Activated effector memory CD4-positive, alpha-beta T cell treated with Interleukin-2 at 50 U/mL for 16 hours (primary cell): ENCODE results near the gene COPB2.
"Not testable (repeated sequence)": the region's sequence is repeated elsewhere in the genome, so short reads cannot be mapped to it uniquely, and the experiment has no call there.

ENCODE experiments used
- DNase-seq: peaks from one replicate; pipeline ENCODE4 v3.0.0-alpha.2; 2020

COPB2 gene

DNA sequence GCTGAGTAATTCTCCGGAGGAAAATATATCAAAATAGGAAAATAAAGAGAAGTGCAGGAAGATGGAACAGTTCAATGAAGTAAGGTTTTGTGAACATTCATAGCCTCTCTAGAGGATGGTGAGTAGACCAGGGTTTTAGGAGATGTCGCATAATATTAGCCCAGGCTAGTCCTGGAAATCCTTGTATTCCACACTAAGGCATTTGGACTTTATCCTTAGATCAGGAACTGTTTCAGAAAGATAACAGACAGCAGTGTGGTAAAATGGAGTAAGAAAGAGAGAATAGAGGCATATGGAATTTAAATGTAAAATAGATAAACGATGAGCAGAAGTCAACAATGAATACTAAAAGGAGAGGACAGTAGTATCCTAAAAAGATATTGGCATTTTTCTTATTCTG is 12.1 kb downstream of the COPB2 start:
- no peak for DNase-seq

DNA sequence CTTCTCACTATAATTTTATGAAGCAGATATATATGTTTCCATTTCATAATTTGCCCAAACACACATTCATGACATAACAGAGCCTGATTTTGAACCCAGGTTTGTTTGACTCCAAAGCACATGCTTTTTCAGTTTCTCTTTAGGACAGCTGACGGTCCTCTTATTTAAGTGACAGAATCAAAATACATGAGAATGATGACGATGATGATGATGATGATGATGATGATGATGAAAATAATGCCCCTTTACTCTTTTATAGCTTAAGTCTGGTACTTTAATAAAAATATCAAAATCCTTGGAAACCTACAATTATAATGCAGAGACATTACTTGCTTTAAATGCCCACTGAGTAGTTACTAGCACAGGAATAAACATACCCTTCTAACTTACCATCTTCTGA is 15.3 kb downstream of the COPB2 start:
- no peak for DNase-seq

DNA sequence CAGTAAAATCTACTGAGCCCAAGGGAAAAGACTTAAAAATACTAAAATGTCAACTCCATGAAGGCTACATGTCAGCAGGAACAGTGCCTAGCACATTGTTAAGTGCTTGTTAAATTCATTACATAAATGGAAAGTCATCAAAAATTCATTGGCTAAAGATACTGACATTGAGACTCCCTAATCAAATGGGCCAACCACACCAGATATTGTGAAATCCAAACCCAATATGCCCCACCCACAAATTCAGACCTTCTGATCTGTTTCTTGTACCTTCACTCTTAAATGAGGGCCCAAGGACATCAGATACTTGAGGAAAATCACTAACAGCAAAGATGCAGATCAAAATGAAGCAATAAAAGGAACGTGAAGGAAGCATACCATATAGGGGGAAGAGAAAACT is 24.9 kb downstream of the COPB2 start:
- no peak for DNase-seq

GRCh38 chr3:139361276-139361675 is 28.2 kb downstream of the COPB2 start:
- no peak for DNase-seq

DNA sequence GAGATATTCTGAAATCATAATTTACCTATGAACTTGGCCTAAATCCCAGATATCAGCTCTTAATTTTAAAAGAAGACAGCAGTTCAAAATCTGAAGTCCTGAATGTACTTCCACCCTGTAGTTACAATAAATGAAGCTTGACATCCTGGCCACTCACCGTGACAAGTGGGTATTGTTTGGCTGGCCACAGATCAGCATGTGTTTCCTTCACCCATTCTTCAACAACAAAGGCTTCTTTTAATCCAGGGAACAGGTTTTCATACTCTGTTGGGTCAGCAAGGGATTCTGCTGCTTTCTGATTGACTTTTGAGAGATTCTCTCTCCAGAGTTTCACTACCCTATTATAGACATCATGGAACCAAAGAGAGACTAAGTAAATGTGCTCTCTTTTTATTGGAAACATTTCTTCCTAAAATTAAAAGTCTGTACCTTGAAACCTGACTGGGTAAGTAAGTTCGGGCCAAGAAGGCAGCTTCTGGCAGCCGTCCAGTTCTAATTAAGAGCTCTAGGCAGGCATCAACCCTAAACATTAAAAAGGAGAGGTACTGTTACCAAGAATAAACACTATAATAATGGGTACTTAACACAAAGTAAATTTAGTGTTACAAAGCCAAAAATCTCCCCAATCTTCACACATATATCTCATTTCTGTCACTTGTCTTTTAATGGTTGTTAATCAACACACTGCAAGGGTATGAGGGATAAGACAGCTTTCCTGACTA is 30.4 kb downstream of the COPB2 start:
- DNase-seq: no peak

DNA sequence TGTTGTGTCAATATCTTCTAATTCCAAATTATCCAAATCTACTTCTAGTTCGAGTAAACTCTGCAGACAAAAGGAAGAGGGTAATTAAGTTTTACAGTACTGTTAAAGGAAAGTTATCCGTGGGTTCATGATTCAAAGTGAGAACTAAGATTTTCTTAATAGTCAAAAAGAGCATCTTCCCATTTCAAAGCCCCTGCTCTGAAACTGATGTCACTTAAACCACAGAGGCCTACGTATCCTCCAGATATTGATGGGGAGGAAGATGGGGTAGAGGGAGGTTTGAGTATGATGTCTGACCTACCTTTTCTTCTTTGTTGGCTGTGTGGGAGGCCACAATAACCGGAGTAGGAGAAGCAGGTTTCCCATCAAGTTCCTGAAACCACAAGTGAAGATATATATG is 31.5 kb downstream of the COPB2 start:
- no peak for DNase-seq

DNA sequence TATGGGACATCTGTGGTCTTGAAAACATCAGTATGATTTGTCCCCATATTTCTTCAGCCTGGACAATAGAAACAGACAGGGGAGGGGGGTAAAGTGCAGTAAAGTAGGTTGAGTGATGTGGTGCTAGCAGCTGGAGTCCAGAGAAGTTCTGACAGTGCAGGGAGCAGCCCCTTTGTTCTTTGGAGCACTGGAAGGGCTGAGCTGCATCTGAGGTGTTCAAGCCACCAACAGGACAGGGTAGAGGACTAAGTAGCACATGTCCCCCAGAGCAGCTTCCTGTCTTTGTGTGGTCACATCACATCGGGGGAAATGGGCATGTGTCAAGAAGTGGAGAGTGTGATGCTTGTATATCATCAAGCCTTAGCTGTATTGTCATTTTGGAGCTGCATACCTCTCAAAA is 33.6 kb downstream of the COPB2 start:
- no peak for DNase-seq

DNA sequence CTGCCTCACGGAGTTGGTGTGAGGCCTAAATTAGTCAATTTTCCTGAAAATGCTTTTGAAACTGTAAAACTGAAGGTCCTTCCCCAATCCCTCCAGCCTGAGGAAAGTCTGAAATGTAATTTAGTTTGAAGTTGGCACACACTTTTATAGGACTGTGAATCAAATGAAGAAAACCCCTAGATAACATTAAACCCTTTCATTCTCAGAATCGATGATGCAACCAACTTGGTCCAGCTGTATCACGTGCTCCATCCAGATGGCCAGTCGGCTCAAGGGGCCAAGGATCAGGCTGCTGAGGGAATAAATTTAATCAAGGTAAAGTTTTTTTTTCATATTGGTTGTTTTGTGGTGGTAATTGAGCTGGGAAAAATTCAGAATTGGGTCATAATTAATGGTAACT is 34.0 kb downstream of the COPB2 start:
- DNase-seq: no peak

- DNase-seq: no peak
Measured at GRCh38 chr3:139354661-139355060, 34.8 kb downstream of the COPB2 start.

- DNase-seq: no peak
Measured at GRCh38 chr3:139353920-139354556, 35.4 kb downstream of the COPB2 start.

DNA sequence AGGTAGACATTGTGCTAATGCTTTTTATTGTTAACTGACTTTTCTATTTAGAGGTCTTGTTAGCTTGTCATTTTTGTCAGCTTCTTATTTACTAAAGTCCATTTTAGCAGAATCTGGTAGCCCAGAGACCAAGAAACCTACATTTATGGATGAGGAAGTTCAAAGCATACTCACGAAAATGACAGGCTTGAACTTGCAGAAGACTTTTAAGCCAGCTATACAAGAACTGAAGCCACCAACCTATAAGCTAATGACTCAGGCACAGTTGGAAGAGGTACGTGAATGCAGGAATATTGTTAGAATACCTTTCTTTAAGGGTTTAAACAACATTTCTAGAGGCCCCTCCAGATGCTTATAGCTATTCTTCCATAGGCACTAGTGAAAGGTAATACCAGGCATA is 42.7 kb downstream of the COPB2 start:
- no peak for DNase-seq

DNA sequence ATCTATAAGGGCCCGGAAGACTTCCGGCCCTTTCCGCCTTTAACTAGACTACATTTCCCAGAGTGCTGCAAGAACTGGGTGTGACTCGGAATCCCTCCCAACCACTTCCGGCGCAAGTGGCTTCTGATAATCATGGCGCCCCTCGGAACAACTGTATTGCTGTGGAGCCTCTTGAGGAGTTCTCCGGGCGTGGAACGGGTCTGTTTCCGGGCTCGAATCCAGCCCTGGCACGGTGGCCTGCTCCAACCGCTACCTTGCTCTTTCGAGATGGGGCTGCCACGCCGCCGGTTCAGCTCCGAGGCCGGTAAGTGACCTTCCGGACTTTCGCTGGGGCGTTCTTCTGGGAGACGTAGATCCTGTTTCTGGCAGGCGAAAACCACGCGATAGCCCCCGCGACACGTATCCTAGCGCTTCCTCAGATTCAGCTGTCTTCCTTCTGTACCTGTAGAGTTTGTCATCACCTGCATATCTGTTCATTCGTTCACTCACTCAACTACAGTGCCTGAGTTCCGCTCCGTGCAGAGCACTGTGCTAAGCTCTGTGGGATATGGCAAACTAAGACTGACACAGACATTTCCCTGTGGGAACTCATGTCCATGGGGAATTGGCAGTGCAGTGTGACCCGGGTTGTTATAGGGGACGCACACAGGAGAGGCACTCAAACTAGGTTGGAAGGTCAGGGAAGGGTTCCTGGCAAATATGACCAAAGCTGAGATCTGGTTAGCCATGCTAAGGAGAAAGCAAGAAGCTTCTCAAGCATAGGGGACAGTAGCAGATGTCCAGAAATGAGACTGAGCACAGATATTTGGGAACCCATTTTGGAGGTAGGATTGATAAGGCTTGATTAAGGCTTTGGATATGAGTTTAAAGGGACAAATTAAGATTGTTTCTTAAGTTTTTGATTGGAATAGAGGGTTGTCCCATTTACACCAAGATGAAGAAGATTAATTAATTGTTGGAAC is 45.3 kb downstream of the COPB2 start, which contains the start of gene MRPS22:
MRPS22 (plus strand) TSS at position 126 of the 962 bp plus-strand sequence; CDS start at position 133, 7 bp downstream.
- peak; percentile 72 for DNase-seq

DNA sequence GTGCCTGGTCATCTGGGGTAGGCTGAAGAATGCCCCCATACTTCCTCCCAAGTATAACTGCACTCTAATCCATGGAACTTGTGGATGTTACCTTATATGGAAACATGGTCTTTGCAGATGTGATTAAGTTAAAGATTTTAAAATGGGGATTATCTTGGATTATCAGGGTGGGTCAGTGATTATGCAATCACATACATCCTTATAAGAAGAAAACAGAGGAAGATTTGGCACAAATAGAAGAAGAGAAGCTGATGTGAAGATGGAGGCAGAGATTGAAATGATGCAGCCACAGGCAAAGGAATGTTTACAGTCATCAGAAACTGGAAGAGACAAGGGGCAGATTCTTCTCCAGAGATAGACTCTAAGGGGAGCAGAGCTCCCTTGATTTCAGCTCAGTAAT is 47.4 kb downstream of the COPB2 start:
- DNase-seq: no peak

GRCh38 chr3:139340784-139341183 is 48.7 kb downstream of the COPB2 start:
- no peak for DNase-seq

DNA sequence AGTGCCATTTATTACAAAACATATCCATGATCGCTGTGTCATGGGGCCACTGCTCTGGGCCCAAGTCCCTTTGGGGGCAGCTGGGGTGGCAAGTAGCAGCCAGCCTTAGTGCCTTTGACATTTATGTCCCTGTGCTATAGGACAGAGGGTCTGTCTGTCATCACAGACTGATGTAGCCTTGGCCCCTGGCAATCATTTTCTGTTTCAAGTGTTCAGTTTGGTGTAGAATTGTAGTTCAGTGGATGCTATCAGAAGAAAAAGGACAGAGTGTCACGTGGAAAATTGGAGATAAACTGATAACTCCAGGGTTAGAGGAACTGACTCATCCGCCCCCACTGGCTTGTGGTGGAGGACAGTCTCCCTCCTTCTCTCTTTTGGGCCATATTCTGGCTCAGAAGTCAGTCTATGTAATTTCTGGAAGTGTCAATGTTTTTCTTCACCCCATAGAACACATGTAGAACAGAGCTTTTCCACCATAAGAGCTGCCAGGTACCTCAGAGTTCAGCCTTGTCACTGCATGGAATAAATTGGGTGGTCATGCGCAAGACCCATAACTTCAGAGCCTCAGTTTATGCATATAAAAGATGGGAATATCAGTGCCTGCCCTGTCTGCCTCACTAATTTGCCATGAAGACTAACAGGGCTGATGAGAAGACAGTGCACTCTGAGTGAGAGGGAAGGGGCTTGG is 50.1 kb downstream of the COPB2 start:
- DNase-seq: no peak

GRCh38 chr3:139338405-139338804 is 51.0 kb downstream of the COPB2 start:
- no peak for DNase-seq

- not testable (repeated sequence) for DNase-seq
Measured at GRCh38 chr3:139334675-139335074, 54.8 kb downstream of the COPB2 start.

DNA sequence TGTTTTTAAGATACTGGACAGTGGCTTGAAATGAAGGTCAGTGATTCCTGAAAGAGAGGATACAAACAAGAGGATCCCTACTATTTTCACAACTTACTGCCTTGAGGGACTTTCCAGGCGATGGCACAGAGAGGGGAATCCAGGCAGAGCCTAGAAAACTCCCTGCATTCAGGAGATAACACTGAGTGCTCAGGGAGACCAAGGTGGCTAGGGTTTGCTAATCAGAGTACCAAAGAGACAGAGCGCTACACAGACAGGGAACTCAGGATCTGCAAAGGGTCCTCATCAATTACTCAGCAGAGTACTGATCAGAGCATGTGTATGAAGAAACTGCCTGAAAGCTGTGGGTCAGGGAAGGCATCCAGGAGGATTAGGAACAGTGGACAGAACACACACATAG is 57.4 kb downstream of the COPB2 start:
- DNase-seq: no peak

GRCh38 chr3:139329364-139329850 is 60.0 kb downstream of the COPB2 start:
- DNase-seq: peak; percentile 75

GRCh38 chr3:139328356-139328755 is 61.1 kb downstream of the COPB2 start:
- DNase-seq: no peak

GRCh38 chr3:139327861-139328260 is 61.6 kb downstream of the COPB2 start:
- no peak for DNase-seq

DNA sequence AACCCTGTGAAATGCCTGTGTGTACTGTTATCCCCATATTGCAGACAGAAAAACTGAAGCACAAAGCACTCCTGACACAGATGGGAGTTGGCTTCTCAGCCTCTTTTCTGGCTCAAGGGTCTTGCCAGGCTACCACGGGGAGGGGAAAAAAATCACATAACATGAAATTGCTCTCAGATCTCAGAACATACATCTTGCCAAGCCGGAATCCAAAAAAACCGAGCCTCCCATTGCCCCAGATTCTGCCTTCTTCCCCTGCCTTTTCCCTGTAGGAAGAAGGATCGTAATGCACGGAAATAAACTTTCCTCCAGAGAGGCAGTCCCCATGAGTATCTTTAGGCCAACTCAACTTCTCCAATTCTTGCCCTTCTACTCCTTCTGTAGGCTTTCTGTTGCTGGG is 62.2 kb downstream of the COPB2 start:
- no peak for DNase-seq

DNA sequence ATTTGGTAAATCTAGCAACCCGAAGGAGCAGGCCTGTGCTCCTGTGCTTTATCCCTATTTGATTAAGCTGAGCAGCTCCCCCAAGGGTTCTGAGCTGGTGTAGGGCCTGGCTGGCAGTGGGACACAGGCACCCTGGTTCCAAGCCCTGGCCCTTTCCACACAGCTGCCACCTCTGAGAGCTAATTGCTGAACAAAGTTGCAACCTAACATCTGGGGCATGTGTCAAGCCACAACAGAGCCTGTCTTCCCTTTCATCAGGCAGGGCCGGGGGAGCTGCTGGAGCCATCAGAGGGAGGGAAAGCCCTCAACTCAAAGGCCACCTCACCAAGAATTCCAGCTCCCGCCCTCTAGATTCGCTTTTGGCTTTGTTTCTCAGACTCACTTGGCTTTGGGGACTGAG is 62.7 kb downstream of the COPB2 start:
- no peak for DNase-seq
